Urothelium cell line (cell line): ENCODE results near the gene CTBP1.

Source experiments
- DNase-seq: peaks from one replicate; pipeline ENCODE4 v3.0.0; 2011; ENCODE audit warnings: low spot score, mixed read lengths
- FAIRE-seq: peaks from 2 replicates; lab custom pipeline; 2011; peaks lifted over from hg19 to GRCh38; lab: Jason Lieb, UNC

The CTBP1 gene

DNA sequence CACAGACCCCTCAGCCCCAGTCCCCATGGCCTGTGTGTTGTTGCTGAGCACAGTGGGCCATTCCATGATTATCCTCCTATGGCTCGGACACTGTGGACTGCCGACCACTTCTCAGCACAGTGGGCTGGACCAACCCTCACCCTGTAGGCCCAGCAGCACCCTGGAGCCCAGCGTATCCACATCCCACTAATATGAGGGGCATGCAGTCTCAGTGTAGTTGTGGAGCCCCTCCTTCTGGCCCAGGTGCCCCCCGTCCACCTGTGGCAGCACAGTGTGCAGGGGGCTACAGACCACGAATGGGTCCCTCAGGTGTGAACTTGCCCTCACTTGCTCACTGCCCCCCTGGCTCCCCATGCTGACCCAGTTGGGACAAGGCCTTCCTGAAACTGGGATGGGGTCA, 84.5 kb downstream of the CTBP1 start:
- no peak for FAIRE-seq

DNA sequence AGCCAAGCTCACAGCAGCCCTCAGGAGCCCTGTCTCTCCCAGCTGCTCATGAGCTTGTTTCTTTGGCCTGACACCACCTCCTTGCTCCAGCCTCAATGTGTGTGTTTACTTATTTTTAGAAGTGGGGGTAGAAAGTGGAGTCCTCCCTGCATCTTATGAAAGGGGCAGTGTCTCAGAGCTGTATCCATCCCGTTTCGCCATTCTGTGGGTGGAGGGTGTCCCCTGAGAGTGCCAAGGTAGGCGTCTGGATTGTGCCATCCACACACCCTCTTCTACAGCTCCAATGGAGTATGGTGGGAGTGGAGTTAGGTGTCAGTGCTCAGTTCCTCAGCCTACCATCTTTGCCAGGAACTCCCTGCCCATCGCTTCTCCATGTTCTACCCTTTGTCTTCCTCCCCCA, 84.9 kb downstream of the CTBP1 start:
- FAIRE-seq: no peak
- DNase-seq: no peak

More for the DNA sequence above, 84.5 kb downstream of the CTBP1 start:
- DNase-seq: no peak
